SJCRH30 (cell line): ENCODE measurements around the gene ACRV1. TPM values are rescaled to one million over a fixed set of nuclear protein-coding genes. Genes with fewer than 3 reads are reported as not detected.
"Not testable (repeated sequence)": the region's sequence is repeated elsewhere in the genome, so short reads cannot be mapped to it uniquely, and the experiment has no call there.

Experiments used
- DNase-seq, 2 experiments: peaks; one replicate each; pipeline ENCODE4 v3.0.0-alpha.2; 2015 to 2020
- H3K27ac ChIP-seq: fragments of 250-450 bp; sonication (Bioruptor Pico); 2 replicates; pipeline ENCODE4 v1.5.1; 2020; ENCODE audit warnings: mild to moderate bottlenecking, moderate library complexity
- H3K27me3 ChIP-seq: fragments of 250-450 bp; sonication (Bioruptor Pico); 2 replicates; pipeline ENCODE4 v1.5.1; 2020; ENCODE audit warnings: mild to moderate bottlenecking, moderate library complexity
- H3K36me3 ChIP-seq: fragments of 250-450 bp; sonication (Bioruptor Pico); 2 replicates; pipeline ENCODE4 v1.5.1; 2020; ENCODE audit warnings: mild to moderate bottlenecking, moderate library complexity
- H3K4me1 ChIP-seq: fragments of 250-450 bp; sonication (Bioruptor Pico); 2 replicates; pipeline ENCODE4 v1.5.1; 2020; ENCODE audit warnings: mild to moderate bottlenecking, moderate library complexity
- H3K4me3 ChIP-seq: fragments of 250-450 bp; sonication (Bioruptor Pico); 2 replicates; pipeline ENCODE4 v1.5.1; 2020; ENCODE audit warnings: mild to moderate bottlenecking, moderate library complexity
- H3K9me3 ChIP-seq: fragments of 250-450 bp; sonication (Bioruptor Pico); replicated peaks from 2 replicates; pipeline ENCODE4 v1.5.1; 2020; ENCODE audit warnings: mild to moderate bottlenecking, moderate library complexity
- total RNA-seq: library from RNA; depleted of rRNA; stranded (reverse); fragments of >200 nt; shearing (Covaris generic); gene quantifications from 2 replicates; pipeline ENCODE4 v1.2.3, GENCODE V29; 2014; rRNA removed

Gene ACRV1, protein sequence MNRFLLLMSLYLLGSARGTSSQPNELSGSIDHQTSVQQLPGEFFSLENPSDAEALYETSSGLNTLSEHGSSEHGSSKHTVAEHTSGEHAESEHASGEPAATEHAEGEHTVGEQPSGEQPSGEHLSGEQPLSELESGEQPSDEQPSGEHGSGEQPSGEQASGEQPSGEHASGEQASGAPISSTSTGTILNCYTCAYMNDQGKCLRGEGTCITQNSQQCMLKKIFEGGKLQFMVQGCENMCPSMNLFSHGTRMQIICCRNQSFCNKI
- total RNA-seq = 0.08 and 0.14 TPM in 2 replicates

GRCh38 chr11:125680747-125681146 is at the start of gene ACRV1:
ACRV1 (minus strand) TSS chr11:125680847; CDS start chr11:125680780, 67 bp downstream.
- Histone ChIP-seq H3K27ac (no peak within 1 kb of the TSS), H3K27me3 (no peaks in the 10 kb centered on the region), H3K4me3 (no peak within 1 kb of the TSS), H3K9me3 (no peaks in the 10 kb centered on the region), H3K4me1 (no peaks in the 10 kb centered on the region), H3K36me3 (peaks cover 20% of the 10 kb centered on the region; the same call in 1 of the 2 replicates)
- DNase-seq = no peak

GRCh38 chr11:125728969-125729368 is 48.3 kb upstream of the ACRV1 start:
- H3K36me3 ChIP-seq = no peaks in the 10 kb centered on the region
- H3K4me1 ChIP-seq = no peaks in the 10 kb centered on the region
- H3K27ac ChIP-seq = no peak overlapping the region
- DNase-seq = no peak
- H3K4me3 ChIP-seq = no peak overlapping the region
- H3K9me3 ChIP-seq = no peaks in the 10 kb centered on the region
- H3K27me3 ChIP-seq = no peaks in the 10 kb centered on the region

- no peak for DNase-seq
- Histone ChIP-seq H3K9me3 (no peaks in the 10 kb centered on the region), H3K4me1 (no peaks in the 10 kb centered on the region), H3K27ac (no peak overlapping the region), H3K36me3 (no peaks in the 10 kb centered on the region), H3K27me3 (no peaks in the 10 kb centered on the region), H3K4me3 (no peak overlapping the region)
These were observed 43.5 kb upstream of the ACRV1 start for GRCh38 chr11:125724125-125724524.

DNA sequence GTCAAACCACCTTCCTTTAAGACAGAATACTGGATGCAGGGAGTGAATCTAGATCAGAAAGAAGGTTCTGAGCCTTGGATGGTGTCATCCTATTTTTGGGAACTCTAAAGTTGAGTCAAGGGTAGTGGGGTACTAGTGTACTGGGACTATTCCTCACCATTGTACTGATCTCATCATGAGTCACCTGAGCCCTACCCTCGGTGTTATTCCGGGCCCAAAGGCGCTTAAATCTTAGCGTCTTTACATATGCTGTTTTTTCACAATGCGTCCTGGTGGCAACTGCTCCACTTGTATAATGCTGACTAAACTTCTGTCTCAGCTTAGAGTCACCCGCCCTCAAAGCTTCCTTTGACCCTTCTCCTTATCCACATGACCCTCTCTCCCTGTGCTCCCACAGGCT is 40.1 kb upstream of the ACRV1 start:
- no peaks in the 10 kb centered on the region for H3K27me3 ChIP-seq
- no peak overlapping the region for H3K4me3 ChIP-seq
- no peak overlapping the region for H3K27ac ChIP-seq
- no peaks in the 10 kb centered on the region for H3K36me3 ChIP-seq
- no peak for DNase-seq
- no peaks in the 10 kb centered on the region for H3K4me1 ChIP-seq
- no peaks in the 10 kb centered on the region for H3K9me3 ChIP-seq

DNA sequence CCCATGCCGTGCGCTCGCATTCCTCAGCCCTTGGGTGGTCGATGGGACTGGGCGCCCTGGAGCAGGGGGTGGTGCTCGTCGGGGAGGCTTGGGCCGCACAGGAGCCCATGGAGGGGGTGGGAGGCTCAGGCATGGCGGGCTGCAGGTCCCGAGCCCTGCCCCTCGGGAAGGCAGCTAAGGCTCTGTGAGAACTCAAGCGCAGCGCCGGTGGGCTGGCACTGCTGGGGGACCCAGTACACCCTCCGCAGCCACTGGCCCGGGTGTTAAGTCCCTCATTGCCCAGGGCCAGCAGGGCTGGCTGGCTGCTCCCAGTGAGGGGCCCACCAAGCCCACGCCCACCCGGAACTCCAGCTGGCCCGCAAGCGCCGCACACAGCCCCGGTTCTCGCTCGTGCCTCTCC is 24.0 kb upstream of the ACRV1 start:
- not testable (repeated sequence) for DNase-seq, H3K9me3 ChIP-seq, H3K36me3 ChIP-seq

DNA sequence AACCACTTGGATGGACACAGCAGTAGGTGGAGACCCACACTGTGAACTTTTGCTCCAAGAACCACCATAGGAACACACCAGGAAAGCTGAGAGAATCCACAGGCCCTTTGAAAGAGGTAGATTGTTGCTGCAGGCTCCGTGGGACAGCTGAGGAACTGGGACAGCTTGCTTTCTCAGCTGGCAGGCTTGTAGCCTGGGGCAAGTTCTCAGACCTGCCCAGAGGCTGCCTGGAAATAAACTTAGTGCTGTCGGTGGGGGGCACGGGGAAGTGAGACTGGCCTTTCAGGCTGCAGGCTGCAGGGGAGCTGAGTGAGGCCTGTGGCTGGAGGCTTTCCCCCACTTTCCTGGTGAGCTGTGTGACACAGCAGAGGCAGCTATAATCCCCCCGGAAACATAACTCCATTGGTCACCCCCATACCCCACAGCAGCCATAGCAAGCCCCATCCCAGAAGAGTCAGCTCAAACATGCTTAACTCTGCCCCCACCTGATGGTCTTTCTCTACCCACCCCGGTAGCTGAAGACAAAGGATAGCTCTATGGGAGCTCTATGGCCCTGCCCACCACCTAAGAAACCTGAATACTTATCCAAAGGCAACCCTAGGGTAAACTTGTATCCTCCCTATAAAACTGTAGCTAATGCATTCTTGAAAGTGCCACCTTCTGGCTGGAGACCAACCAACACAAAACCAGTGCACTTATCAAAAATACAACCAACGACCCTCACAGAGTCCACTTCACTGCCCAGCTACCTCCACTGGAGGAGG is 21.4 kb upstream of the ACRV1 start:
- Histone ChIP-seq H3K27ac (peak overlapping the region; percentile 44), H3K36me3 (no peaks in the 10 kb centered on the region), H3K4me1 (peaks cover 20% of the 10 kb centered on the region), H3K27me3 (no peaks in the 10 kb centered on the region), H3K9me3 (no peaks in the 10 kb centered on the region), H3K4me3 (no peak overlapping the region)
- peak; percentile 86 to 92 for DNase-seq

More for the DNA sequence above, 24.0 kb upstream of the ACRV1 start:
- H3K4me3 ChIP-seq, H3K27ac ChIP-seq, H3K27me3 ChIP-seq: not testable (repeated sequence)
- H3K4me1 ChIP-seq = peaks cover 20% of the 10 kb centered on the region

GRCh38 chr11:125701018-125701610 is 20.5 kb upstream of the ACRV1 start:
- DNase-seq = peak; percentile 7 to 46
- H3K9me3 ChIP-seq = no peaks in the 10 kb centered on the region
- H3K4me1 ChIP-seq = peaks cover 20% of the 10 kb centered on the region
- H3K36me3 ChIP-seq = no peaks in the 10 kb centered on the region
- 0 out of 2 replicates have a peak overlapping the region, but pooled peaks have one; percentile 7 for H3K4me3 ChIP-seq
- H3K27me3 ChIP-seq = no peaks in the 10 kb centered on the region
- H3K27ac ChIP-seq = peak overlapping the region; percentile 44

- no peak for DNase-seq
- Histone ChIP-seq H3K9me3 (no peaks in the 10 kb centered on the region), H3K36me3 (no peaks in the 10 kb centered on the region), H3K27me3 (no peaks in the 10 kb centered on the region), H3K4me1 (no peaks in the 10 kb centered on the region), H3K4me3 (no peak overlapping the region), H3K27ac (no peak overlapping the region)
These were observed 14.3 kb upstream of the ACRV1 start for GRCh38 chr11:125694951-125695350.

- H3K9me3 ChIP-seq = no peaks in the 10 kb centered on the region
- DNase-seq = no peak
- no peaks in the 10 kb centered on the region for H3K36me3 ChIP-seq
- no peak overlapping the region for H3K4me3 ChIP-seq
- no peaks in the 10 kb centered on the region; the same call in 1 of the 2 replicates for H3K4me1 ChIP-seq
- no peaks in the 10 kb centered on the region for H3K27me3 ChIP-seq
- no peak overlapping the region for H3K27ac ChIP-seq
These were observed 12.2 kb upstream of the ACRV1 start for GRCh38 chr11:125692887-125693286.

GRCh38 chr11:125690006-125690405 is 9.4 kb upstream of the ACRV1 start:
- no peaks in the 10 kb centered on the region for H3K9me3 ChIP-seq
- no peak overlapping the region for H3K27ac ChIP-seq
- no peaks in the 10 kb centered on the region for H3K27me3 ChIP-seq
- H3K36me3 ChIP-seq = no peaks in the 10 kb centered on the region
- H3K4me1 ChIP-seq = no peaks in the 10 kb centered on the region; the same call in 1 of the 2 replicates
- no peak for DNase-seq
- H3K4me3 ChIP-seq = no peak overlapping the region

DNA sequence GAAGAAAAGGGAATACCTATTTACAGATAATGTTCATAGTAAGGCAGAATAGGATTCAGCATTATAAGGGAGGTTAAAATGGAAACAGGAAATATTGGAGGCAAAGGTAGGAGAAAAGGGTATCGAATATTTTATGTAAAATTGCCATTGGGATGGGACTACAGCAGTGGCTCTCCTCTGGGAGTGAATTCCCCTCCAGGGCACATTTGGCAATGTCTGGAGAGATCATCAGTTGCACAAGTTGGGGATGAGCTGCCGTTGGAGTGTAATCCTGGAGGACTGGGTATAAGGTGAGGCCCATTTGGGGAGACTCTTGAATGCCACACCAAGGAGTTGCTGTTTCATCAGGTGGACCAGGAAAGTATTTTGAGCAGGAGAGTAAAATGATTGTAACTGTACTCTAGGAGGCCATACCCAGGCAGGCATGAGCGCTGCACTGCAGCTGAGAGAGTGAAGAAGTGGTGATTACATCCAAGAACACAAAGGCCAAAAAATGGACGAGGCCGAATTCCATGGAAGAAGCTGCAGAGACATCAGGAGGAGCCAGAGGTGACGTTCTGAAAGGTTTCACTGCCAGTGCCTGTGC is 8.7 kb upstream of the ACRV1 start:
- H3K36me3 ChIP-seq = no peaks in the 10 kb centered on the region
- no peaks in the 10 kb centered on the region for H3K9me3 ChIP-seq
- no peak overlapping the region for H3K4me3 ChIP-seq
- H3K27me3 ChIP-seq = no peaks in the 10 kb centered on the region
- peak in 1 of 2 experiments; percentile 13 for DNase-seq
- H3K27ac ChIP-seq = no peak overlapping the region
- no peaks in the 10 kb centered on the region; the same call in 1 of the 2 replicates for H3K4me1 ChIP-seq

DNA sequence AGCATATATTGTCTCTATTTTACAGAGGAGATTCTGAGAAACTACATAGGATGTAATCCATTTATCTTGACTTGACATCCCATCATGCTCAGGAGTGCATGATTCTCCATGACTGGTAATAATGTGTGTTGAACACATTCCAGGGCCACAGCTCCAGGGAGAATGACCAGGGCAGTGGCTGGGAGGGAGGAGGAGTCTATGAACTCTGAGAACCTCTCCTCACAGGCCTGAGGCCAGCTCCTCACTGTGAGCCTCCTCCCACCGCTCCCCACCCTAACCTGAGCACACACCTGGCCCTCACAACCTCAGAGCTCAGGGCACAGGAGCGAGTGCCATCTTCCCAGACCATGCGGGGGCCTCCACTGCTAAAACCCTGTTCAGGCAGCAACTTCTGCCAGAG is 8.0 kb upstream of the ACRV1 start:
- H3K9me3 ChIP-seq = no peaks in the 10 kb centered on the region
- H3K36me3 ChIP-seq = no peaks in the 10 kb centered on the region
- H3K27me3 ChIP-seq = no peaks in the 10 kb centered on the region
- H3K27ac ChIP-seq = no peak overlapping the region
- H3K4me1 ChIP-seq = no peaks in the 10 kb centered on the region; the same call in 1 of the 2 replicates
- H3K4me3 ChIP-seq = no peak overlapping the region
- peak in 1 of 2 experiments; percentile 5 for DNase-seq

DNA sequence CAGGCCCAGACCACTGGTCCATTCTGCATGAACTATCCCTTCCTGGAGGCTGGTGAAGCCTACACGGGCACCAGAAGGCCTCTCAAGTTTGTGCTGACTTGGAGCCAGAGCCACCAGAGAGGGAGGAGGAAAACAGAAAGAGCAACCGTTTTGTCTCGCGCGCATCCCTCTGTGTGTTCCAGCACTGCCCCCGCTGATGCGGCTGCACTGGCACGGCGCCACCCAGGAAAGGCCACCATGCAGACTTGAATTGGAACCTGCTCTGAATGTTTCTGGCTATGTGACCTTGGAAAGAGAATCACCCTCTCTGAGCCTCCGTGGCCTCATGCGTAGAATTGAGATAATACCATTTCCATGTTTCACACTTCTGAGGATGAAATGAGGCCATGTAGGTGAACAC is 7.4 kb upstream of the ACRV1 start:
- H3K9me3 ChIP-seq = no peaks in the 10 kb centered on the region
- H3K36me3 ChIP-seq = no peaks in the 10 kb centered on the region
- H3K27me3 ChIP-seq = no peaks in the 10 kb centered on the region
- DNase-seq = no peak
- no peak overlapping the region for H3K4me3 ChIP-seq
- no peak overlapping the region for H3K27ac ChIP-seq
- H3K4me1 ChIP-seq = no peaks in the 10 kb centered on the region; the same call in 1 of the 2 replicates

DNA sequence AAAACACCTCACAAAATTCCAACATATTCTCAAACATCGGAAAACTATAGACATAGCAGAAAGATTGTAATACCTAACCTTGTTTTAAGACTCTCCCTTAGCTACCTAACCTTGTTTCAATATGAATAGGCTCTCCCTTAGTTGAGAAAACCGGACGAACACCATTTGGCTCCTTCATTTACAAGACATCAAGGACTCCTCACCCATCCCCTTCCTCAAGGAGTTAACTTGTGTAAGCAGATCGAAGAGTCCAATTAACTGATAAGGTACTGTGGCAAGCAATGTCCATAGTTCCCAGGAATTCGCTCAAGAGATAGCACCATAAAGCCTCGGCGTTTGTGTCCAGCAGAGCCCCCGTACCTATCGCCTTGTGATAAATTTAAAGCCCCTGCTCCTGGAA is 4.6 kb upstream of the ACRV1 start:
- H3K9me3 ChIP-seq = no peaks in the 10 kb centered on the region
- DNase-seq = no peak
- no peaks in the 10 kb centered on the region; the same call in 1 of the 2 replicates for H3K4me1 ChIP-seq
- H3K4me3 ChIP-seq = no peak overlapping the region
- H3K27me3 ChIP-seq = no peaks in the 10 kb centered on the region
- H3K27ac ChIP-seq = no peak overlapping the region
- no peaks in the 10 kb centered on the region for H3K36me3 ChIP-seq

DNA sequence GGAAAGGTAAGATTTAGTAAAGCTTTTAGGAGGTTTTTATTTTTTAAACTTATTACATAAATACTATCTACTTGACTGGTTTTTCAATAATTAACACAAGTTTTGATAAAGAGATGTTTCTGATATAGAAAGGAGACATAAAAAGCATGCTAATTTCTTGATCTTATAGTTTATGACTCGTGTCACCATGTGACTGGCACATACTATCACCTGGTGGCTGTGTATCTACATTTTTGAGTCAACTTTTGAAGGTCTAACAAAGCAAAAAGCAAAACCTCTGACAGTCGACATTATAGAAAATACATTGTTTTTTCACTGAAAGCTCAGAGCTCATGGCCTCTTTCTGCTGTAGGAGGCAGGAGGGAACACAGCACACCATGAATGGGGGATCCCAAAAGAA is 810 bp downstream of the ACRV1 start:
- Histone ChIP-seq H3K9me3 (no peaks in the 10 kb centered on the region), H3K27me3 (no peaks in the 10 kb centered on the region), H3K27ac (no peak overlapping the region), H3K4me1 (no peaks in the 10 kb centered on the region), H3K4me3 (no peak overlapping the region), H3K36me3 (peaks cover 20% of the 10 kb centered on the region)
- DNase-seq = no peak
